MV-4-11 (cell line): Measurements from ENCODE around the gene TPT1.
"Not testable (repeated sequence)": the region's sequence is repeated elsewhere in the genome, so short reads cannot be mapped to it uniquely, and the experiment has no call there.

Experiments used
- DNase-seq: peaks from one replicate; lab custom pipeline; 2025; lab: John Stamatoyannopoulos, UW

The TPT1 gene

GRCh38 chr13:45367358-45367757 lies 26.4 kb upstream of the TPT1 start:
- DNase-seq: peak; percentile 91

GRCh38 chr13:45365558-45365885 lies 24.5 kb upstream of the TPT1 start:
- DNase-seq: no peak

- no peak for DNase-seq
Measured at GRCh38 chr13:45364876-45365557, 24.0 kb upstream of the TPT1 start.

GRCh38 chr13:45362939-45363338 lies 22.0 kb upstream of the TPT1 start:
- DNase-seq: peak; percentile 74

GRCh38 chr13:45361596-45362206 lies 20.7 kb upstream of the TPT1 start:
- DNase-seq: no peak

- peak; percentile 58 for DNase-seq
Measured at GRCh38 chr13:45356966-45357672, 16.1 kb upstream of the TPT1 start.

DNA sequence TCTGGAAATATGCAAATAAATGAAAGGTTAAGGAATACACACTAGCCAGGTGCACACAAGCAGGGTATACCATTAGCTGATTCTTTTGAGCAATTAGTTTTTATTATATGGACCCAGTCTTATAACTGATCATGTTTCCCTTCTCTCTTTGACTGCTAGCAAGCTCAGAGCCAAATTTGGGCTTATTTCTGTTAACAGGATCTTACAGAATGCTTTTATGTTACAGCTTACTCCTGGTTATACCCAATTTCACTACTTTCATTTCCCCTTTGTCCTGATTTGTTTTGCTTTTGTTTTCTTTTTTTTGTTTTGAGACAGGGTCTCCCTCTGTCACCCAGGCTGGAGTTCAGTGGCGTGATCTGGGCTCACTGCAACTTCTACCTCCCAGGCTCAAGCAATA lies 12.9 kb upstream of the TPT1 start:
- peak; percentile 43 for DNase-seq

DNA sequence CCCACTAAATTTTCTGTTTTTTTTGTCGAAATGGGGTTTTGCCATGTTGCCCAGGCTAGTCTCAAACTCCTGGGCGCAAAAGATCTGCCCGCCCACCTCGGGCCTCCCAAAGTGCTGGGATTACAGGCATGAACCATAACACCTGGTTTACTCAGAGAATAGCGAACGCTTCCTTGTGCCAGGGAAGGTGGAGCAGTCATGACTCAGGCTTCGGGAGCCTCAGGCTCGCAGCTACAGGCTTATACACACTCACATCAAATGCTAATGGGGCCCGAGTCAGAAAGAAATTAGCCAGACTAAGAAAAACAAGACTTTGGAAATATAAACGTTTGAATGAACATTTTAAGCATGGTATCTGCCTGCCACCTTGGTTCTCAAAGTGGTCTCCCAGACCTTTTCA lies 11.0 kb upstream of the TPT1 start:
- no peak for DNase-seq

- no peak for DNase-seq
Measured at GRCh38 chr13:45350152-45350551, 9.2 kb upstream of the TPT1 start.

DNA sequence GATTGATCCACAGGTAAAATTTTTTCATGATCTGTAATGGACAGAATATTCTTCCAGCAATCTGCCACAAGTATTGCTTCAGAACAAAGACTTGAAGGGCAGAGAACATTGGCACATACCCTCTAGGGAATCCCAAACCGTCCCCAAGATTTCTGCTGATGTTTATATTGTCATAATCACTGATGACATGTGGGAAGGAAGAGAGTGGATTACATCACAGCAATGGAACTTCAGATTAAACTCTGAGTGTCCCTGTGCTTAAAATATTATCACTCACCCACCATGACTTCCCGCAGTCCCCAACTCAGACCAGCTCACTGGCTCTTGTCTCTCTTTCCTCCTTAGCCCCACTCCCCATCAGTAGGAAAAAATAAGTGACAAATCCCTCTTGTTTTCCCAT lies 8.5 kb upstream of the TPT1 start:
- peak; percentile 44 for DNase-seq

DNA sequence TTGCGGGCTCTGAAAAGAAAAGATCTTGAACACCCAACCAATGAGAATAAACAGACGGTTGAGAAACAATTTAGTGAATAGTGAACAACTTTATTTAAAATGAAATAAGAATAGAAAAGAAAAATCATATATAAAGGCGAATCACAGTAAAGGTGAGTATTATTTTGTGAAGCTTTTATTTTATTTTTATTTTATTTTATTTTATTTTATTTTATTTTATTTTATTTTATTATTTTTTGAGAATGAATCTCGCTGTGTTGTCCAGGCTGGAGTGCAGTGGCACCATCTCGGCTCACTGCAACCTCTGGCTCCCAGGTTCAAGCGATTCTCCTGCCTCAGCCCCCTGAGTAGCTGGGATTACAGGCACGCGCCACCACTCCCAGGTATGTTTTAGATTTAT lies 3.1 kb upstream of the TPT1 start:
- DNase-seq: not testable (repeated sequence)

DNA sequence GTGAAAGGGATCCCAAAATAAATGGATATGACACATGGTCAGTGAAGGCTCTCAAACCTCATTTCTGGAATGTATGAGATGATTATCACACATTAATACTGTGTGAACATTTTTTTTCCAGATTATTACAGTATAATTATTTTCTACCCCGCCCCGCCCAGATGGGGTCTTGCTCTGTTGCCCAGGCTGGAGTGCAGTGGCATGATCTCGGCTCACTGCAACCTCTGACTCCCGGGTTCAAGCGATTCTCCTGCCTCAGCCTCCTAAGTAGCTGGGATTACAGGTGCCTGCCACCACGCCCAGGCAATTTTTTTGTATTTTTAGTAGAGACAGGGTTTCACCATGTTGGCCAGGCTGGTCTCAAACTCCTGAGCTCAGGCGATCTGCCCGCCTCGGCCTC lies 2.1 kb upstream of the TPT1 start:
- DNase-seq: not testable (repeated sequence)

DNA sequence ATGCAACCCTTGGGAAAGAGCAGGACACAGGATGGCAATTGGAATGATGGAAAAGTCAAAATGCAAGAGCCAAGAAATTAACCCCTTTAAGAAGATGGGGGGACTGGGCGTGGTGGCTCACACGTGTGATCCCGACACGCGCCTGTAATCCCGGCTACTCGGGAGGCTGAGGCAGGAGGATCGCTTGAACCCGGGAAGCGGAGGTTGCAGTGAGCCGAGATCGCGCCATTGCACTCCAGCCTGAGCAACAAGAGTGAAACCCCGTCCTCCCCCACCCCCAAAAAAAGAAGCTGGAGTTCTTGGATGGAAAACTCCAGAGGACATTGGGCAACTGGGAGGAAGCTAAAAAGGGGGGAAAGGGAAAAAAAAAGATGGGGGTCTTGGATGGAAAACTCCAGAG lies 1.7 kb upstream of the TPT1 start:
- not testable (repeated sequence) for DNase-seq

- DNase-seq: peak; percentile 59
Measured at GRCh38 chr13:45341799-45342500, 967 bp upstream of the TPT1 start.

DNA sequence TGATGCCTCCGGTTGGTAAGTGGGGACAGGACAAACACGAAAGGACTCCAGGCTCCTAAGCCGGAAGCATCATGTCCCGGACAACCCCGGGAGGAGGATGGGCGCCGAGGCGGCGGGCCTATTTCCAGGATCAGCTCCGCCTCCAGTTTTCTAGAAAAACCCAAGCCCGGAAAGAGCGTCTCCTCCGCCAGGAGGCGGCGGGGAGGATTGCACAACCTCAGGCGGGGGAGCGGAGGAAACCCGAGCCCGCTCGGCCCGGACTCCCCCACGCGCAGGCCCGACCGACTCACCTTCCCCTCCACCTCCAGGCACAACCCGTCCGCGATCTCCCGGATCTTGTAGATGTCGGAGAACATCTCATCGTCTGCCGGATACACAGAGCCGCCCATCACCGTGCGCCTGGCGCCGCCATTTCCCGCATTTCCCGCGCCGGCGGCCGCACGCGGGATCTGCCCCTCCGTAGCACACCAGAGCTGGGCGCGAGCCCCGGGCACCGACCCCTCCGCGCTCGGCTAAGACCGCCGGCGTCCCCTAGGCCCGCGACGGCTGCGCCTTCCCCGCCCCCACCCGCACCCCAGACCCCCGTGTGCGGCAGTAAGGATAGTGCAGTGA lies 455 bp downstream of the TPT1 start:
- peak; percentile 81 for DNase-seq

- DNase-seq: no peak
Measured at GRCh38 chr13:45339867-45340266, 1.1 kb downstream of the TPT1 start.

- no peak for DNase-seq
Measured at GRCh38 chr13:45339399-45339798, 1.6 kb downstream of the TPT1 start.

- DNase-seq: no peak
Measured at GRCh38 chr13:45337803-45338202, 3.2 kb downstream of the TPT1 start.

DNA sequence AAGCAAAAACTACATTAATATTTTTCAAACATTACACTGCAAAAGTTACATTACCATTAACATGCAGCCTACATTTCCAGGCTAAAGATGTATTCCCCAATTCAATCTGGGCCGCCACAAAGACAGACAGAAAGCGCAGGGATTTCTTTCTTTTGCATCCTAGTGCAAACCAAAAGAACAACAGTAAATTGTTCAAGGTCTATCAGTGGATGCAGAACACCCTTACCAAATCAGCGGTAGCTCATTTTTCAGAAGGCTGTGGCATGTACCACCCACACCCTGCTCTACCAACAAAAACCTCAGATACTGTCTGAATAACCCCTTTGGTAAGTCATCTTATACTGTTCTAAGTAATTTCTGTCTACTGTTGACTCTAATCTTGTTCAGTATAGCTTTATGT lies 3.6 kb downstream of the TPT1 start:
- no peak for DNase-seq

GRCh38 chr13:45336025-45336800 lies 4.8 kb downstream of the TPT1 start:
- no peak for DNase-seq

- no peak for DNase-seq
Measured at GRCh38 chr13:45335397-45336024, 5.5 kb downstream of the TPT1 start.
